ENCODE results near the gene ZNF213. TPM values are rescaled to one million over a fixed set of nuclear protein-coding genes. Genes with fewer than 3 reads are reported as not detected.

The ZNF213 gene
- total RNA-seq, 1 experiment from 2014 or later: 12.3 TPM

DNA sequence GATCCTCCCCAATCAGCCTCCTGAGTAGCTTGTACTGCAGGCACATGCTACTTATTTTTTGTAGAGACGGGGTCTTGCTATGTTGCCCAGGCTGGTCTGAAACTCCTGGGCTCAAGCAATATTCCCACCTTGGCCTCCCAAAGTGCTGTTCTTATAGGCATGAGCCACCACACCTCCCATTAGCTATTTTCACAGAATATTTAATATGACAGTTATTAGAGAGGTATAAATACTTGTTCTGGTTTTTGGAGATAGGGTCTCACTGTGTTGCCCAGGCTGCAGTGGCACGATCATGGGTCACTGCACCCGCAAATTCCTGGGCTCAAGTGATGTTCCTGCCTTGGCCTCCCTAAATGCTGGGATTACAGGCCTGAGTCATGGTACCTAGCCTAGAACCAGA, 21.1 kb downstream of the ZNF213 start:
- intact Hi-C loops (cut with micrococcal nuclease; ENCODE audit: unreplicated experiment): no loop called here
- POLR2A ChIA-PET: no interaction called here

GRCh38 chr16:3157229-3158025, 22.6 kb downstream of the ZNF213 start:
- Histone ChIP-seq H3K36me3 (ENCODE audit: control insufficient read depth, insufficient read depth, low read length) (no peaks in the 10 kb centered on the region), H3K4me3 (ENCODE audit: low read depth in 2 of 2, low read length in 2 of 2) (peak overlapping the region; percentile 76 to 84), H3K9me3 (ENCODE audit: control insufficient read depth, insufficient read depth, low read depth, low read length) (no peaks in the 10 kb centered on the region), H3K27ac (ENCODE audit: low read length) (peak overlapping the region; percentile 79), H3K27me3 (ENCODE audit: control insufficient read depth, insufficient read depth, low read length) (no peaks in the 10 kb centered on the region), H3K4me1 (ENCODE audit: control insufficient read depth, insufficient read depth, low read length) (0 out of 2 replicates have a peak, but pooled peaks cover 3% of the 10 kb centered on the region)
- in situ Hi-C loops (cut with HindIII; ENCODE audit: low pct_unique_long_range_greater_than_20kb, low sequenced_read_pairs) (no loop called here), intact Hi-C loops (cut with micrococcal nuclease; ENCODE audit: unreplicated experiment) (no loop called here)
- DNase-seq (ENCODE audit: low read depth, low spot score) (peak; percentile 99), ATAC-seq (peak; percentile 52)
- TF ChIP-seq POLR2AphosphoS5 (IDR thresholded peaks at IDR 0.05; ENCODE audit: low read depth, low read length): peak; percentile 53; the same call in 1 of the 2 replicates
- no peak for TF ChIP-seq TCF7L2 (IDR thresholded peaks at IDR 0.05; ENCODE audit: low read depth, low read length)
- ChIA-PET POLR2A (no interaction called here), CTCF (interaction anchor here (0.5 to 0.9 kb wide), 3 partner anchors 9 to 848 kb away, joined by 3 to 11 read pairs (median 4); no protein-coding TSS in a partner anchor)
- no TSS peak for BruUV-seq (replicated peaks)

More for the DNA sequence above, 21.1 kb downstream of the ZNF213 start:
- Histone ChIP-seq H3K4me3 (ENCODE audit: low read depth in 2 of 2, low read length in 2 of 2) (no peak overlapping the region), H3K27me3 (ENCODE audit: control insufficient read depth, insufficient read depth, low read length) (no peaks in the 10 kb centered on the region), H3K4me1 (ENCODE audit: control insufficient read depth, insufficient read depth, low read length) (0 out of 2 replicates have a peak, but pooled peaks cover 3% of the 10 kb centered on the region), H3K36me3 (ENCODE audit: control insufficient read depth, insufficient read depth, low read length) (no peaks in the 10 kb centered on the region), H3K27ac (ENCODE audit: low read length) (no peak overlapping the region), H3K9me3 (ENCODE audit: control insufficient read depth, insufficient read depth, low read depth, low read length) (no peaks in the 10 kb centered on the region)
- ATAC-seq: no peak
- DNase-seq (ENCODE audit: low read depth, low spot score): no peak
- in situ Hi-C loops (cut with HindIII; ENCODE audit: low pct_unique_long_range_greater_than_20kb, low sequenced_read_pairs): no loop called here
- TF ChIP-seq POLR2AphosphoS5 (IDR thresholded peaks at IDR 0.05; ENCODE audit: low read depth, low read length): no peak
- TF ChIP-seq, protein P1, sequence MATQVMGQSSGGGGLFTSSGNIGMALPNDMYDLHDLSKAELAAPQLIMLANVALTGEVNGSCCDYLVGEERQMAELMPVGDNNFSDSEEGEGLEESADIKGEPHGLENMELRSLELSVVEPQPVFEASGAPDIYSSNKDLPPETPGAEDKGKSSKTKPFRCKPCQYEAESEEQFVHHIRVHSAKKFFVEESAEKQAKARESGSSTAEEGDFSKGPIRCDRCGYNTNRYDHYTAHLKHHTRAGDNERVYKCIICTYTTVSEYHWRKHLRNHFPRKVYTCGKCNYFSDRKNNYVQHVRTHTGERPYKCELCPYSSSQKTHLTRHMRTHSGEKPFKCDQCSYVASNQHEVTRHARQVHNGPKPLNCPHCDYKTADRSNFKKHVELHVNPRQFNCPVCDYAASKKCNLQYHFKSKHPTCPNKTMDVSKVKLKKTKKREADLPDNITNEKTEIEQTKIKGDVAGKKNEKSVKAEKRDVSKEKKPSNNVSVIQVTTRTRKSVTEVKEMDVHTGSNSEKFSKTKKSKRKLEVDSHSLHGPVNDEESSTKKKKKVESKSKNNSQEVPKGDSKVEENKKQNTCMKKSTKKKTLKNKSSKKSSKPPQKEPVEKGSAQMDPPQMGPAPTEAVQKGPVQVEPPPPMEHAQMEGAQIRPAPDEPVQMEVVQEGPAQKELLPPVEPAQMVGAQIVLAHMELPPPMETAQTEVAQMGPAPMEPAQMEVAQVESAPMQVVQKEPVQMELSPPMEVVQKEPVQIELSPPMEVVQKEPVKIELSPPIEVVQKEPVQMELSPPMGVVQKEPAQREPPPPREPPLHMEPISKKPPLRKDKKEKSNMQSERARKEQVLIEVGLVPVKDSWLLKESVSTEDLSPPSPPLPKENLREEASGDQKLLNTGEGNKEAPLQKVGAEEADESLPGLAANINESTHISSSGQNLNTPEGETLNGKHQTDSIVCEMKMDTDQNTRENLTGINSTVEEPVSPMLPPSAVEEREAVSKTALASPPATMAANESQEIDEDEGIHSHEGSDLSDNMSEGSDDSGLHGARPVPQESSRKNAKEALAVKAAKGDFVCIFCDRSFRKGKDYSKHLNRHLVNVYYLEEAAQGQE (IDR thresholded peaks at IDR 0.05; ENCODE audit: insufficient read depth in 1 of 2, low read depth in 2 of 2, low read length in 1 of 2): no peak
- no peak for TF ChIP-seq TCF7L2 (IDR thresholded peaks at IDR 0.05; ENCODE audit: low read depth, low read length)
- TF ChIP-seq SIN3A (IDR thresholded peaks at IDR 0.05; ENCODE audit: borderline replicate concordance, insufficient read depth, low read depth, low read length): no peak
- TF ChIP-seq CTCF (IDR thresholded peaks at IDR 0.05): no peak
- CTCF ChIA-PET: no interaction called here
- no TSS peak for BruUV-seq (replicated peaks)

Data from Panc1 (cell line).